Activated naive CD8-positive, alpha-beta T cell treated with anti-CD3 and anti-CD28 coated beads for 36 hours (primary cell): ENCODE measurements around the gene UNC93B1. TPM values are rescaled to one million over a fixed set of nuclear protein-coding genes. Genes with fewer than 3 reads are reported as not detected.

Source experiments
- DNase-seq: peaks from one replicate; pipeline ENCODE4 v3.0.0; 2021
- H3K27ac Mint-ChIP-seq: one replicate; pipeline ENCODE4 v1.8.0; 2022; ENCODE audit warnings: mild to moderate bottlenecking, moderate library complexity, mixed read lengths
- H3K27me3 Mint-ChIP-seq: one replicate; pipeline ENCODE4 v1.8.0; 2022; ENCODE audit warnings: mild to moderate bottlenecking, mixed read lengths
- H3K36me3 Mint-ChIP-seq: one replicate; pipeline ENCODE4 v1.8.0; 2021; ENCODE audit warnings: mild to moderate bottlenecking, mixed read lengths
- H3K4me1 Mint-ChIP-seq: one replicate; pipeline ENCODE4 v1.8.0; 2021; ENCODE audit warnings: mixed read lengths
- H3K4me3 Mint-ChIP-seq: one replicate; pipeline ENCODE4 v1.8.0; 2022; ENCODE audit warnings: mild to moderate bottlenecking, moderate library complexity, mixed read lengths
- H3K9me3 Mint-ChIP-seq: one replicate; pipeline ENCODE4 v1.8.0; 2022; ENCODE audit warnings: mixed read lengths
- total RNA-seq, 2 experiments: library from RNA; stranded (reverse); gene quantifications; one replicate each; pipeline ENCODE4 v1.2.3, GENCODE V29; 2021

The UNC93B1 gene
- total RNA-seq, 2 experiments from 2014 or later: 11.6 to 13.1 TPM

- Mint-ChIP-seq H3K36me3 (peaks cover 8% of the 10 kb centered on the region), H3K27me3 (no peaks in the 10 kb centered on the region), H3K27ac (no peak overlapping the region), H3K9me3 (no peaks in the 10 kb centered on the region), H3K4me3 (no peak overlapping the region), H3K4me1 (peaks cover 10% of the 10 kb centered on the region)
- DNase-seq: no peak
Measured at GRCh38 chr11:68043029-68043348, 39.1 kb upstream of the UNC93B1 start.

- Mint-ChIP-seq H3K4me1 (peaks cover 11% of the 10 kb centered on the region), H3K4me3 (no peak overlapping the region), H3K27ac (no peak overlapping the region), H3K9me3 (no peaks in the 10 kb centered on the region), H3K27me3 (no peaks in the 10 kb centered on the region), H3K36me3 (peaks cover 8% of the 10 kb centered on the region)
- DNase-seq: no peak
Measured at GRCh38 chr11:68042219-68043028, 38.5 kb upstream of the UNC93B1 start.

GRCh38 chr11:68041617-68042218 lies 37.8 kb upstream of the UNC93B1 start:
- Mint-ChIP-seq H3K9me3 (no peaks in the 10 kb centered on the region), H3K4me3 (peak overlapping the region; percentile 9)
- DNase-seq: no peak

GRCh38 chr11:68040957-68041591 lies 37.2 kb upstream of the UNC93B1 start:
- peaks cover 21% of the 10 kb centered on the region for H3K4me1 Mint-ChIP-seq
- H3K27me3 Mint-ChIP-seq: no peaks in the 10 kb centered on the region
- peaks cover 8% of the 10 kb centered on the region for H3K36me3 Mint-ChIP-seq
- peak overlapping the region; percentile 91 for H3K27ac Mint-ChIP-seq
- DNase-seq: no peak
- H3K9me3 Mint-ChIP-seq: no peaks in the 10 kb centered on the region
- H3K4me3 Mint-ChIP-seq: peak overlapping the region; percentile 91

More at GRCh38 chr11:68041617-68042218, 37.8 kb upstream of the UNC93B1 start:
- H3K27ac Mint-ChIP-seq: peak overlapping the region; percentile 71
- peaks cover 8% of the 10 kb centered on the region for H3K36me3 Mint-ChIP-seq
- H3K27me3 Mint-ChIP-seq: no peaks in the 10 kb centered on the region
- peaks cover 18% of the 10 kb centered on the region for H3K4me1 Mint-ChIP-seq

- Mint-ChIP-seq H3K27me3 (no peaks in the 10 kb centered on the region), H3K36me3 (peaks cover 8% of the 10 kb centered on the region), H3K9me3 (no peaks in the 10 kb centered on the region), H3K4me1 (peaks cover 21% of the 10 kb centered on the region), H3K4me3 (peak overlapping the region; percentile 91), H3K27ac (peak overlapping the region; percentile 91)
- DNase-seq: peak; percentile 71
Measured at GRCh38 chr11:68040101-68040956, 36.4 kb upstream of the UNC93B1 start.

- Mint-ChIP-seq H3K27me3 (no peaks in the 10 kb centered on the region), H3K9me3 (no peaks in the 10 kb centered on the region), H3K27ac (peak overlapping the region; percentile 91), H3K4me1 (peaks cover 21% of the 10 kb centered on the region), H3K4me3 (peak overlapping the region; percentile 91), H3K36me3 (peaks cover 4% of the 10 kb centered on the region)
- no peak for DNase-seq
Measured at GRCh38 chr11:68039526-68040086, 35.7 kb upstream of the UNC93B1 start.

- peak within 1 kb of the TSS; percentile 91 for H3K4me3 Mint-ChIP-seq
- H3K4me1 Mint-ChIP-seq: peaks cover 21% of the 10 kb centered on the region
- H3K27me3 Mint-ChIP-seq: no peaks in the 10 kb centered on the region
- H3K9me3 Mint-ChIP-seq: no peaks in the 10 kb centered on the region
- peak; percentile 65 for DNase-seq
- peaks cover 4% of the 10 kb centered on the region for H3K36me3 Mint-ChIP-seq
- peak within 1 kb of the TSS; percentile 91 for H3K27ac Mint-ChIP-seq
Measured at GRCh38 chr11:68038718-68039525, 35.0 kb upstream of the UNC93B1 start, which contains the start of gene TCIRG1. Gene TCIRG1 (plus strand): TSS chr11:68039025. CDS start chr11:68041272, 2,247 bp downstream.

- Mint-ChIP-seq H3K9me3 (no peaks in the 10 kb centered on the region), H3K27ac (peak overlapping the region; percentile 20), H3K36me3 (peaks cover 4% of the 10 kb centered on the region), H3K27me3 (no peaks in the 10 kb centered on the region), H3K4me1 (peaks cover 21% of the 10 kb centered on the region), H3K4me3 (peak overlapping the region; percentile 91)
- DNase-seq: no peak
Measured at GRCh38 chr11:68038226-68038717, 34.4 kb upstream of the UNC93B1 start.

- peaks cover 4% of the 10 kb centered on the region for H3K36me3 Mint-ChIP-seq
- H3K27ac Mint-ChIP-seq: peak overlapping the region; percentile 85
- H3K4me3 Mint-ChIP-seq: no peak overlapping the region
- H3K4me1 Mint-ChIP-seq: peaks cover 21% of the 10 kb centered on the region
- no peaks in the 10 kb centered on the region for H3K9me3 Mint-ChIP-seq
- no peaks in the 10 kb centered on the region for H3K27me3 Mint-ChIP-seq
- DNase-seq: no peak
Measured at GRCh38 chr11:68037411-68038225, 33.7 kb upstream of the UNC93B1 start.

- H3K4me3 Mint-ChIP-seq: no peak overlapping the region
- peak overlapping the region; percentile 85 for H3K27ac Mint-ChIP-seq
- DNase-seq: no peak
- H3K36me3 Mint-ChIP-seq: peaks cover 4% of the 10 kb centered on the region
- H3K4me1 Mint-ChIP-seq: peaks cover 22% of the 10 kb centered on the region
- H3K27me3 Mint-ChIP-seq: no peaks in the 10 kb centered on the region
- no peaks in the 10 kb centered on the region for H3K9me3 Mint-ChIP-seq
Measured at GRCh38 chr11:68036717-68037239, 32.9 kb upstream of the UNC93B1 start.

GRCh38 chr11:68036141-68036716 lies 32.3 kb upstream of the UNC93B1 start:
- Mint-ChIP-seq H3K4me1 (peaks cover 25% of the 10 kb centered on the region), H3K36me3 (peaks cover 3% of the 10 kb centered on the region), H3K9me3 (no peaks in the 10 kb centered on the region), H3K27ac (no peak overlapping the region), H3K27me3 (no peaks in the 10 kb centered on the region), H3K4me3 (no peak overlapping the region)
- DNase-seq: no peak

- no peaks in the 10 kb centered on the region for H3K27me3 Mint-ChIP-seq
- no peak overlapping the region for H3K4me3 Mint-ChIP-seq
- H3K36me3 Mint-ChIP-seq: no peaks in the 10 kb centered on the region
- H3K9me3 Mint-ChIP-seq: no peaks in the 10 kb centered on the region
- peaks cover 20% of the 10 kb centered on the region for H3K4me1 Mint-ChIP-seq
- no peak overlapping the region for H3K27ac Mint-ChIP-seq
- DNase-seq: no peak
Measured at GRCh38 chr11:68035266-68035876, 31.5 kb upstream of the UNC93B1 start.
